ENCODE data around the gene ZNF207.

Gene ZNF207

GRCh38 chr17:32327911-32328310 is 22.0 kb upstream of the ZNF207 start:
- Histone ChIP-seq H3K9ac (ENCODE audit: low read length) (no peak overlapping the region), H2AFZ (ENCODE audit: low read length) (no peak overlapping the region), H3K4me2 (ENCODE audit: low read length) (no peak overlapping the region), H3K27ac (ENCODE audit: low read depth, low read length, poor library complexity, severe bottlenecking) (no peak overlapping the region), H3K27me3 (ENCODE audit: insufficient read depth, low read length) (no peaks in the 10 kb centered on the region), H3K9me3 (ENCODE audit: low read length) (no peaks in the 10 kb centered on the region), H4K20me1 (ENCODE audit: insufficient read depth, low read length) (no peaks in the 10 kb centered on the region), H3K9me2 (ENCODE audit: low read depth, low read length) (no peaks in the 10 kb centered on the region), H3K36me3 (ENCODE audit: insufficient read depth, low read length) (peaks cover 10% of the 10 kb centered on the region), H3K4me3 (ENCODE audit: low read depth, low read length, poor library complexity, severe bottlenecking) (no peak overlapping the region), H3K79me2 (ENCODE audit: insufficient read depth, low read length) (no peaks in the 10 kb centered on the region), H3K4me1 (ENCODE audit: insufficient read depth, low read length, severe bottlenecking) (peaks cover 8% of the 10 kb centered on the region), H3F3A (ENCODE audit: insufficient read depth, low read length) (no peaks in the 10 kb centered on the region)
- TF ChIP-seq EZH2 (IDR thresholded peaks at IDR 0.05; ENCODE audit: borderline replicate concordance, low read length) (no peak), CTCF (IDR thresholded peaks at IDR 0.05; ENCODE audit: low read length) (no peak)

GRCh38 chr17:32330147-32330546 is 19.8 kb upstream of the ZNF207 start:
- H2AFZ ChIP-seq (ENCODE audit: low read length): no peak overlapping the region
- H3K9me2 ChIP-seq (ENCODE audit: low read depth, low read length): no peaks in the 10 kb centered on the region
- no peaks in the 10 kb centered on the region for H3K79me2 ChIP-seq (ENCODE audit: insufficient read depth, low read length)
- H3K27ac ChIP-seq (ENCODE audit: low read depth, low read length, poor library complexity, severe bottlenecking): no peak overlapping the region
- H3K9ac ChIP-seq (ENCODE audit: low read length): no peak overlapping the region
- no peaks in the 10 kb centered on the region for H3K9me3 ChIP-seq (ENCODE audit: low read length)
- H3K4me1 ChIP-seq (ENCODE audit: insufficient read depth, low read length, severe bottlenecking): peaks cover 8% of the 10 kb centered on the region
- no peak overlapping the region for H3K4me3 ChIP-seq (ENCODE audit: low read depth, low read length, poor library complexity, severe bottlenecking)
- no peaks in the 10 kb centered on the region for H4K20me1 ChIP-seq (ENCODE audit: insufficient read depth, low read length)
- no peaks in the 10 kb centered on the region for H3K27me3 ChIP-seq (ENCODE audit: insufficient read depth, low read length)
- no peaks in the 10 kb centered on the region for H3F3A ChIP-seq (ENCODE audit: insufficient read depth, low read length)
- peaks cover 32% of the 10 kb centered on the region for H3K36me3 ChIP-seq (ENCODE audit: insufficient read depth, low read length)
- TF ChIP-seq CTCF (IDR thresholded peaks at IDR 0.05; ENCODE audit: low read length) (no peak), EZH2 (IDR thresholded peaks at IDR 0.05; ENCODE audit: borderline replicate concordance, low read length) (no peak)
- no peak overlapping the region for H3K4me2 ChIP-seq (ENCODE audit: low read length)

GRCh38 chr17:32331243-32332040 is 18.5 kb upstream of the ZNF207 start:
- Histone ChIP-seq H3K4me1 (ENCODE audit: insufficient read depth, low read length, severe bottlenecking) (peaks cover 8% of the 10 kb centered on the region), H2AFZ (ENCODE audit: low read length) (no peak overlapping the region), H3K27ac (ENCODE audit: low read depth, low read length, poor library complexity, severe bottlenecking) (no peak overlapping the region), H3K9ac (ENCODE audit: low read length) (no peak overlapping the region), H3K36me3 (ENCODE audit: insufficient read depth, low read length) (peaks cover 43% of the 10 kb centered on the region), H3K4me2 (ENCODE audit: low read length) (no peak overlapping the region), H3K79me2 (ENCODE audit: insufficient read depth, low read length) (no peaks in the 10 kb centered on the region), H3K9me2 (ENCODE audit: low read depth, low read length) (no peaks in the 10 kb centered on the region), H3K27me3 (ENCODE audit: insufficient read depth, low read length) (no peaks in the 10 kb centered on the region), H4K20me1 (ENCODE audit: insufficient read depth, low read length) (no peaks in the 10 kb centered on the region), H3K4me3 (ENCODE audit: low read depth, low read length, poor library complexity, severe bottlenecking) (no peak overlapping the region), H3K9me3 (ENCODE audit: low read length) (no peaks in the 10 kb centered on the region), H3F3A (ENCODE audit: insufficient read depth, low read length) (no peaks in the 10 kb centered on the region)
- no peak for TF ChIP-seq CTCF (IDR thresholded peaks at IDR 0.05; ENCODE audit: low read length)
- TF ChIP-seq EZH2 (IDR thresholded peaks at IDR 0.05; ENCODE audit: borderline replicate concordance, low read length): no peak
